Peyer's patch (tissue), 4 donors: ENCODE measurements around the gene OR10H4. TPM values are rescaled to one million over a fixed set of nuclear protein-coding genes. Genes with fewer than 3 reads are reported as not detected.
"Not testable (repeated sequence)": the region's sequence is repeated elsewhere in the genome, so short reads cannot be mapped to it uniquely, and the experiment has no call there.

Experiments
- DNase-seq, 3 donors: peaks; one replicate each; pipeline ENCODE4 v3.0.0-alpha.2; 2017 to 2019
- H3K27ac ChIP-seq, 4 donors: fragments of 200-600 bp; sonication (generic); one replicate each; pipeline ENCODE4 v1.5.1; 2016 to 2019
- H3K27me3 ChIP-seq, 2 donors: fragments of 200-600 bp; sonication (generic); one replicate each; pipeline ENCODE4 v1.5.1; 2019
- H3K36me3 ChIP-seq, 3 donors: fragments of 200-600 bp; sonication (generic); one replicate each; pipeline ENCODE4 v1.5.1; 2016 to 2019
- H3K4me1 ChIP-seq, 4 donors: fragments of 200-600 bp; sonication (generic); one replicate each; pipeline ENCODE4 v1.5.1; 2016 to 2019
- H3K4me3 ChIP-seq, 4 donors: fragments of 200-600 bp; sonication (generic); 1 replicate in 3 of 4; 2 replicates in 1 of 4; pipeline ENCODE4 v1.5.1; 2016 to 2019; ENCODE audit warnings: mild to moderate bottlenecking in 1 of 4
- H3K9me3 ChIP-seq, 4 donors: fragments of 200-600 bp; sonication (generic); one replicate each; pipeline ENCODE4 v1.5.1; 2016 to 2019; ENCODE audit warnings: mild to moderate bottlenecking in 1 of 4
- POLR2A ChIP-seq, 2 donors: fragments of 450-650 bp; IDR thresholded peaks; one replicate each; pipeline ENCODE4 v1.5.1; 2017; ENCODE audit warnings: antibody characterized with exemption in 2 of 2, mild to moderate bottlenecking in 2 of 2, moderate library complexity in 2 of 2
- total RNA-seq, 4 donors: library from RNA; depleted of rRNA; stranded (reverse); fragments of >200 nt; gene quantifications; one replicate each; pipeline ENCODE4 v1.1.0, GENCODE V29; 2016
- TF ChIP-seq, protein P1 (sequence below), 6 experiments: fragments of 450-650 bp in 4 of 6; fragments of 200-600 bp in 2 of 6; sonication (generic) in 1 of 6; IDR thresholded peaks; one replicate each; pipeline ENCODE4 v1.5.1; 2017 to 2019; ENCODE audit warnings: antibody characterized with exemption in 6 of 6, mild to moderate bottlenecking in 3 of 6, moderate library complexity in 1 of 6

The OR10H4 gene, protein sequence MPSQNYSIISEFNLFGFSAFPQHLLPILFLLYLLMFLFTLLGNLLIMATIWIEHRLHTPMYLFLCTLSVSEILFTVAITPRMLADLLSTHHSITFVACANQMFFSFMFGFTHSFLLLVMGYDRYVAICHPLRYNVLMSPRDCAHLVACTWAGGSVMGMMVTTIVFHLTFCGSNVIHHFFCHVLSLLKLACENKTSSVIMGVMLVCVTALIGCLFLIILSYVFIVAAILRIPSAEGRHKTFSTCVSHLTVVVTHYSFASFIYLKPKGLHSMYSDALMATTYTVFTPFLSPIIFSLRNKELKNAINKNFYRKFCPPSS
- not detected for total RNA-seq

DNA sequence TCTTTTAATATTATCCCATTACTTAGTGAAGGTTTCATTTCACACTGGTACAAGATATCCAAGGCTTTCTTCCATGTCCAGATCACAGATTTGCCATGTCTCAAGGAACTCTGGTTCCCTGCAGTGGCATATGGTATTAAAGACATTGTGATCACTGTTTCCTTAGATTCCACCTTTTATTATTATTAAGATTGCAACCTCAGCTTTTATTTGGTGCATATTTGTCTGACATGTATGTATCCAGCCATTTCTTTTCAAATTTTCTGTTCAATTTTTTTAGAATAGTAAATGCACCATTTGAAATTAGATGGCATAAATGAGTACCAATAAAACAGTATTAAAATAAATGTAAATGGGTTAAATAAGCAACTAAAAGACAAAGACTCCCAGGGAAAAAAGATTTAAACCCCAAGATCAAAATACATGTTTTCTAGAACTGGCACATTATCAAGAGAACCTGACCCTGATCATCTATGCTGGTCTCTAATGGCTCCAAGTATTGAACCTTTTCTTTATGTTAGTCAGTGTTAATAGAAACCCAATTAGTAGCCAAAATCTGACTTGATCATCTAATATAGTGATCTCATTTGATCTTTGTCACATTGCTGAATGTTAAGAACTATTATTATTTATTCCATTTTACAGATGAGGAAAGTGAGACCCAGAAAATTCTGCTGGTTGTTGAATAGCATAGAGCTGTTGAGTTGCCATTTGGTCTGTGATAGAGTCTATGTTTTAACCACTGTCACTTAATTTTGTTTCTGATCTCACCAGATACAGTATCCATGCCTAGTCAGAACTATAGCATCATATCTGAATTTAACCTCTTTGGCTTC is at the start of gene OR10H4:
Gene OR10H4, plus strand, starts transcription at position 786 of the 836 bp plus-strand sequence. Its CDS starts 0 bp downstream, at position 786.
- Histone ChIP-seq H3K27me3 (no peaks in the 10 kb centered on the region), H3K9me3 (peaks cover 0 to 10% (median 2%) of the 10 kb centered on the region in 4 donors), H3K36me3 (no peaks in the 10 kb centered on the region), H3K27ac (no peak within 1 kb of the TSS), H3K4me1 (no peaks in the 10 kb centered on the region), H3K4me3 (no peak within 1 kb of the TSS)
- no peak for DNase-seq
- no peak for TF ChIP-seq POLR2A (IDR thresholded peaks at IDR 0.05)
- TF ChIP-seq, protein P1, sequence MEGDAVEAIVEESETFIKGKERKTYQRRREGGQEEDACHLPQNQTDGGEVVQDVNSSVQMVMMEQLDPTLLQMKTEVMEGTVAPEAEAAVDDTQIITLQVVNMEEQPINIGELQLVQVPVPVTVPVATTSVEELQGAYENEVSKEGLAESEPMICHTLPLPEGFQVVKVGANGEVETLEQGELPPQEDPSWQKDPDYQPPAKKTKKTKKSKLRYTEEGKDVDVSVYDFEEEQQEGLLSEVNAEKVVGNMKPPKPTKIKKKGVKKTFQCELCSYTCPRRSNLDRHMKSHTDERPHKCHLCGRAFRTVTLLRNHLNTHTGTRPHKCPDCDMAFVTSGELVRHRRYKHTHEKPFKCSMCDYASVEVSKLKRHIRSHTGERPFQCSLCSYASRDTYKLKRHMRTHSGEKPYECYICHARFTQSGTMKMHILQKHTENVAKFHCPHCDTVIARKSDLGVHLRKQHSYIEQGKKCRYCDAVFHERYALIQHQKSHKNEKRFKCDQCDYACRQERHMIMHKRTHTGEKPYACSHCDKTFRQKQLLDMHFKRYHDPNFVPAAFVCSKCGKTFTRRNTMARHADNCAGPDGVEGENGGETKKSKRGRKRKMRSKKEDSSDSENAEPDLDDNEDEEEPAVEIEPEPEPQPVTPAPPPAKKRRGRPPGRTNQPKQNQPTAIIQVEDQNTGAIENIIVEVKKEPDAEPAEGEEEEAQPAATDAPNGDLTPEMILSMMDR (IDR thresholded peaks at IDR 0.05): no peak

DNA sequence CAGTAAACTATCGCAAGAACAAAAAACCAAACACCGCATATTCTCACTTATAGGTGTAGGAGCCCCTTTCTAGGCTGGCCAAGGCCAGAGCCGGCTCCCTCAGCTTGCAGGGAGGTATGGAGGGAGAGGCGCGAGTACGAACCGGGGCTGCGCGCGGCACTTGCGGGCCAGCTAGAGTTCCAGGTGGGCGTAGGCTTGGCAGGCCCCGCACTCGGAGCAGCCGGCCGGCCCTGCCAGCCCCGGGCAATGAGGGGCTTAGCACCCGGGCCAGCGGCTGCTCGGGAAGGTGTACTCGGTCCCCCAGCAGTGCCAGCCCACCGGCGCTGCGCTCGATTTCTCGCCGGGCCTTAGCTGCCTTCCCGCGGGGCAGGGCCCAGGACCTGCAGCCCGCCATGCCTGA is 49.2 kb upstream of the OR10H4 start:
- H3K27ac ChIP-seq, H3K4me1 ChIP-seq, DNase-seq, H3K27me3 ChIP-seq, H3K36me3 ChIP-seq, H3K9me3 ChIP-seq: not testable (repeated sequence)
- H3K4me3 ChIP-seq: peak overlapping the region in 1 of 4 donors; percentile 19

DNA sequence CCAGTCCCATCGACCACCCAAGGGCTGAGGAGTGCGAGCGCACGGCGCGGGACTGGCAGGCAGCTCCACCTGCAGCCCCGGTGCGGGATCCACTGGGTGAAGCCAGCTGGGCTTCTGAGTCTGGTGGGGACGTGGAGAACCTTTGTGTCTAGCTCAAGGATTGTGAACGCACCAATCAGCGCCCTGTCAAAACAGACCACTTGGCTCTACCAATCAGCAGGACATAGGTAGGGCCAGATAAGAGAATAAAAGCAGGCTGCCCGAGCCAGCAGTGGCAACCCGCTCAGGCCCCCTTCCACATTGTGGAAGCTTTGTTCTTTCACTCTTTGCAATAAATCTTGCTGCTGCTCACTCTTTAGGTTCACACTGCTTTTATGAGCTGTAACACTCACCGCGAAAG is 48.8 kb upstream of the OR10H4 start:
- H3K27me3 ChIP-seq, H3K27ac ChIP-seq, H3K36me3 ChIP-seq, H3K4me1 ChIP-seq, H3K9me3 ChIP-seq, DNase-seq: not testable (repeated sequence)
- H3K4me3 ChIP-seq: peak overlapping the region in 1 of 4 donors; percentile 19

DNA sequence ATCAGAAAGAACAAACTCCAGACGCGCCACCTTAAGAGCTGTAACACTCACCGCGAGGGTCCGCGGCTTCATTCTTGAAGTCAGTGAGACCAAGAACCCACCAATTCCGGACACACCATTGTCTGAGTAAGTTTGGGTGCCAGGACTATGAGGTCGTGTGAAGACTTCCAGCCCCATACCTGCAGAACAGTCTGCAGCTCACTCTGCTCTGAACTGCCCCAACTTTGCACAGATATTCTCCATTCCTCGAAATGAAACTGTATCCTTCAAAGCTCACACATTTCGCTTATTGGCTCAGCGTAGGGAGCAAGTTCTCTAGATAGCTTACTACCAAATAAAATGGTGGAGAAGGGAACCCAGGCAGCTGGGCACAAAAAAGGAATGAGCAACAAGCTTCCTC is 48.3 kb upstream of the OR10H4 start:
- Histone ChIP-seq H3K4me3 (no peak overlapping the region), H3K27me3 (no peaks in the 10 kb centered on the region), H3K36me3 (no peaks in the 10 kb centered on the region), H3K27ac (no peak overlapping the region), H3K9me3 (no peaks in the 10 kb centered on the region), H3K4me1 (no peaks in the 10 kb centered on the region)
- DNase-seq: no peak
- TF ChIP-seq POLR2A (IDR thresholded peaks at IDR 0.05): no peak
- TF ChIP-seq, protein P1 (IDR thresholded peaks at IDR 0.05): no peak

DNA sequence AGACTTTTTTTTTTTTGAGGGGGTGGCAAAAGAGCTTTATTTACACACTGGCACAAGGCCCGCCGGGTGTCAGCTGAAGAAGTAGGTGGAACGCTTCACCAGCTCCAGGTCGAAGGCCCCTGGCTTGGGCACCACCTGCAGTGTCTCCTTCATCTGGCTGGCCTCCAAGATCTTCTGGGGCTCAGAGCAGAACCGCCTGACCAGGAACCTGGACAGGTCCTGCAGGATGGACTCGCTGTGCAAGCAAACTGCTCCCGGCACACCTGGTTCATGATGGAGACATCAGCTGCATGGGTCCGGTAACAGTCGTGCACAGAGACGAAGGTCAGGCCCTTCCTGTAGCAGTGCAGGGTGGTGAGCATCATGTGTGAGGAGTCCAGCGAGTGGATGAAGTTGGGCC is 46.6 kb upstream of the OR10H4 start:
- Histone ChIP-seq H3K4me1 (no peaks in the 10 kb centered on the region), H3K36me3 (no peaks in the 10 kb centered on the region), H3K27ac (no peak overlapping the region), H3K4me3 (no peak overlapping the region), H3K9me3 (no peaks in the 10 kb centered on the region), H3K27me3 (no peaks in the 10 kb centered on the region)
- DNase-seq: no peak
- TF ChIP-seq POLR2A (IDR thresholded peaks at IDR 0.05): no peak
- TF ChIP-seq, protein P1 (IDR thresholded peaks at IDR 0.05): no peak

DNA sequence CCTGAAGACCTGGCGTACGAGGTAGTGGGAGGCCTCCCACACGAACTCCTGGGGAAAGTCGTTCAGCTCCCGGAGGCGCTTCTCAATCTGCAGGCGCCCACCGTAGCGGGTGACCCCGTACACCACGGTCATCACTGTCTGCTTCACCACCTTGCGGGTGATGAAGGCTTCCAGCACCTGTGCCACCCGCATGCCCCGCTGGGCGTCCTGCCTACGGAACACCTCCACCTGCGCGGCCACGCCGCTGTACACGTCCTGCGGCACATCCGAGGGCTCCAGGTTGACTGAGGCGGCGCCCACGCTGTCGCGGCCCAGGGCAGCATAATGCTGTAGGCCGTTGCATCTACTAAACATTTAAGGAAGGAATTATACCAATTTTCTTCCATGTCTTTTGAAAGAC is 45.9 kb upstream of the OR10H4 start:
- H3K9me3 ChIP-seq, H3K36me3 ChIP-seq, H3K27me3 ChIP-seq, H3K4me3 ChIP-seq, DNase-seq, H3K4me1 ChIP-seq, H3K27ac ChIP-seq: not testable (repeated sequence)

DNA sequence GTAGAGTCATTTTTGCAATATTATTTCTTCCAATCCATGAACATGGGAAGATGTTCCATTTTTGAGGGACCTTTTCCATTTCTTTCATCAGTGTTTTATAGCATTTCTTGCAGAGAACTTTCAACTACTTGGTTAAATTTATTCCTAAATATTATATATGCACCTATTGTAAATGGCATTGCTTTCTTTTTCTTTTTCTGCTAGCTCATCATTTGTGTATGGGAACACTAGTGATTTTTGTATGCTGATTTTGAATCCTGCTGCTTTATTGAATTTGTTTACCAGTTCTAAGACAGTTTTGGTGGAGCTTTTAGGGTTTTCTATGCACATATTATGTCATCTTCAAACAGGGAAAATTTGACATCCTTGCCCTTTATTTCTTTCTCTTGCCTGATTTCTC is 43.8 kb upstream of the OR10H4 start:
- no peak for TF ChIP-seq POLR2A (IDR thresholded peaks at IDR 0.05)
- TF ChIP-seq, protein P1 (IDR thresholded peaks at IDR 0.05): no peak
- Histone ChIP-seq H3K36me3 (no peaks in the 10 kb centered on the region), H3K4me3 (no peak overlapping the region), H3K27ac (no peak overlapping the region), H3K4me1 (no peaks in the 10 kb centered on the region), H3K27me3 (no peaks in the 10 kb centered on the region), H3K9me3 (no peaks in the 10 kb centered on the region)
- no peak for DNase-seq
